ENCODE measurements around the gene UNC5B.

Gene UNC5B

DNA sequence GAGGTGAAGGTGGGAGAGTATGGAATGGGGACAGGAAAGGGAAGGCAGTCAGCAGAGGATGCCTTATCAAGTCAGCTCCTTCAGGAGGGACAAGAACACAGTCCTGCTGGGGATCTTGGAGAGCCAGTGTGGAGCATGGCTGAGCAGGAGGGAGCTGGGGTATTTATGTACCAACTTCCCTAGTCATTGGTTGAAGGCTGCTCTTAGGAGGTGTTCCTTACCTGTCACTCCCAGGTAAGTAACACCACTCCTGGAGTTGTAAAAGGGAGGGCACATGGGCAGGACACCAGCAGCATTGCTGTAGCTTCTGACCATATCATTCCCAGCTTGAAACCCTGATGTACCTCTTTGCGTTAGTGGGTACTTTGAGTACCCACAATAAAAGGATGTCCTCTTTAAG lies 136.5 kb downstream of the UNC5B start:
- no peak for ATAC-seq

DNA sequence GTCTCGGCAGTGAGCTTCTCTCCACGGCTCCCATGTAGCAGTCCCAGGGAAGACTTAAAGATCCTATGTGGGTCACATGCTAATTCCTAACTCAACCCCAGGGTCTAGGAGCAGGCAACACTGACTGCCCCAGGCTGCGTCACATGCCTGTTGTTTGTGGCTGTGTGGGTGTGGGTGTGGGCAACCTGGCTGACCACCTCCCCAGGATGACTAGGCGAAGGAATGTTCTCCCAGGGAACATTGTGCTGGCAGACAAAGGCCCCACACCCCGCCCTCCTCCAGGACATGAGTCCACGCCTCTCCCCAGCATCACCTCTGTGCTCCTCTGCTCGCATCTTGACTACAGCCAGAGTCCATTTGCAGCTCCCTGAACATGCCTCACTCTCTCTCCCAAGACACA lies 137.0 kb downstream of the UNC5B start:
- ATAC-seq = no peak

DNA sequence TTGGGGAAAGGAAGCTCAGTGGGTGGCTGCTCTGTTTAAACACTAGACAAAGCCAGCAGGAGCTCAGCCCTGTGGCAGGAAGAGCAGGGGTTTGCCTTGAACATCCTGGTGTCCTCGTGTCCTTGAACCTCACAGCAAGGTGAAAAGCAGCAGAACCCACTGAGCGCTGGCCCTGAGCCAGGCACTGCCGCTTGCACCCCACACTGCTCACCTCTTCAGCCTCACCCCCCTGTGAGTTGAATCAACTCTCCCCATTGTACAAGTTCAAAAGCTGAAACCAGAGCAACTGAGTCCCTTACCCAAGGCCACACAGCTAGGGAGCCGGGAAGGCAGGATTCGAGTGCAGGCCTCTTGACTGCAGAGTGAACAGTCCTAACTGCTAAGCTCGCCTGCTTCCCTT lies 138.7 kb downstream of the UNC5B start:
- no peak for ATAC-seq

DNA sequence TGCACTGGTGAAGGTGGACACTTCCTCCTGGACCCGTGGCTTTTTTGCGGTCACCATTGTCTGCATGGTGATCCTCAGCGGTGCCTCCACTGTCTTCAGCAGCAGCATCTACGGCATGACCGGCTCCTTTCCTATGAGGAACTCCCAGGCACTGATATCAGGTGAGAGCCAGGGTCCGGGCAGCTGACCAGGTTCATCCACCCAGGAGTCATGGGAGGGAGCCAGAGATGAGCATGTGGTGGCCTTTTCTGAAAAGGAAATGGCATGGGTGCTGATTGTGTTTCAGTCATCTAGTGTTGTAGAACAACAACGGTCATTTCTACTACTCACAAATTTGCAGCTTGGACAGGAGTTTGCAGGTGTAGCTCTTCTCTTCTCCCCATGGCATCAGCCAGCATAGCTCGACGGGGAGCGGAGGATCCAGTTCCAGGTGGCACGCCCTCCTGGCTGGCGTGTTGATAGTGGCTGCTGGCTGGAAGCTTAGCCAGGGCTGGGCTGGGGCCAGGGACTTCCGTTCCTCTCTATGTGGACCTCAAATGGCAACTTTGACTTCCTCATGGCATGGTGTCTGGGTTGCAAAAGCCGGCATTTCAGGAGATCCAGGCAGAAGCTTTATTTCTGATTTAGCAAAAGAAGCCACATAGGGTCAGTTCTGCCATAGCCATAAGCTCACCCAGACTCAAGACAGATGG lies 139.4 kb downstream of the UNC5B start:
- no peak for ATAC-seq

Measured in activated CD4-positive, CD25-positive, alpha-beta regulatory T cell treated with anti-CD3 and anti-CD28 coated beads, Interleukin-2, amount 50 U/mL, for 24 hours (primary cell).